UCSD-AML1 (cell line): ENCODE results near the gene DENND1C.

Experiments
- DNase-seq: peaks from one replicate; lab custom pipeline; 2025; ENCODE audit not compliant: unreplicated experiment; lab: John Stamatoyannopoulos, UW

DENND1C gene

DNA sequence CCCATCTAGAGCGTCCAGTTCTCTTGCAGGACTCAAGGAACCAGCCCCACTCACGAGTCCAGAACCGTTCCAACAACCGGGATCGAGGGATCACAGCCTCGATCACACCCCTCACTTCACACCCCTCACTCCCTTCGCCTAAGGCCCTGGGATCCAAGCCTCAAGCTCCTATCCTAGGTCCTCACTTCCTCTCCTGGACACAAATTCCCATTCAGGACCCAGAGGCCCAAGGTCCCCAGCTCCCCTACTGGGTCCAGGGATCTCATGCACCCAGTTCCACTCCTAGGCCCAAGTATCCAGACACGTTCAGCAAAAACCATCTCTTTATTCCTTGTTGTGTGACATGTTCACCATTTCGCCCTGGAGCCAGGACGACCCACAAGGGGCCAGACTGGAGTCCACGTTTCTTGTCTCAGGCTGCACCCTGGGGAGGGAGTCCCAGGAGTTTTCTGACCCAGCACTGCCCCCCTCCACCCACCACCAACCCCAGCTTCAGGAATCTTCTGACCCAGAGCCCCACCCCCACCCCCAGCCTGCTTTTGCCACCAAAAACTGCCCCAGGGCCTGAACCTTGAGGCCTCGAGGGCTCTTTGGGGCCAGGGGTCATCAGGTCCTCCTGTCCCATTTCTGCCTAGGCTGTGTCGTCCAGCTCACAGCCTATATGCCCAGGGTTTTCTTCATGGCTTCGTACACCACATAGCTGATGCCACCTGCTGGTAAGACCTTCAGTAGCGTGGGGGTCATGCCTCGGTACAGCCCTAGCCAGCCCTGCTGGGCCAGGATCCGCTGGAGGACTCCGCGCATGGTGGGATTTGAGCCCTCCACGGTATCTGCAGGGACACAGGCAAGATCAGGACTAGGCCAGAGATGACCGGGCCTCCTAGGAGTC, 55.6 kb downstream of the DENND1C start:
- peak; percentile 49 for DNase-seq

DNA sequence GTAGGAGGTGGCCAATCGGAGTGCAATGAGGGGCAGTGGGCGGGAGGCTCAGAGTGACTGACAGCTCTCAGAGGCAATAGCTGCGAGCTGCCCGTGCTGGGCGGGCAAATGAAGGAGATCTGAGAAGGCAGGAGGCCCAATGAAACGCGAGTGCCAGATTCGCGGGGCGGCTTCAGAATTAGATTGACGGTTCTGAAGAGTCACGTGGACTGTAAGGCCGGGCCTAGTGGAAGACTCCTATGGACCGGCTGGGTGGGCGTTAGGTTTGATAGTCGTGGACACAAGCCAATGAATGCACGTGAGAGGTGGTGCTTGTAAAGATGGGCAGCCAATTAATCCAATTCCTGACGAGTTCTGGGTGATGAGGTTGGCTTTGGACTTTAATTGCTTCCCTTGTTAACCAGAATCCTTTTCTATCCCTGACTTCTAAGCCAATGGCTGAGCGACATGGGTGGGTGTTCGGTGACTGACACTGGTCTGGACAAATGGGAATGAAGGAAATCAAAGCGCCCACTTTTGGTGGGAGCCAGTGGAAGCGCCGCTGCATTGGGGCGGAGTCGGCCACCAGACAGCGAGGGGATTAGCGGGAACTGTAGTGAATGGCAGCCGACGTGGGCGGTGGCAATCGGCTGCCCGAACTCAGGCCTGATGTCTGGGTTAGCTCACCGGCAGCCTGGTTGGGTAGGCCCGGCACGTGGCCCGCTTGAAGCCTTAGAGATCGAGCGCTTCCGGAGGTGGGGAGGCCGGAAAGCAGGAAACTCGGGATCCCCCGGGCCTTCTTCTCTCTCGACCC, 56.5 kb downstream of the DENND1C start:
- DNase-seq, result peak; percentile 99

DNA sequence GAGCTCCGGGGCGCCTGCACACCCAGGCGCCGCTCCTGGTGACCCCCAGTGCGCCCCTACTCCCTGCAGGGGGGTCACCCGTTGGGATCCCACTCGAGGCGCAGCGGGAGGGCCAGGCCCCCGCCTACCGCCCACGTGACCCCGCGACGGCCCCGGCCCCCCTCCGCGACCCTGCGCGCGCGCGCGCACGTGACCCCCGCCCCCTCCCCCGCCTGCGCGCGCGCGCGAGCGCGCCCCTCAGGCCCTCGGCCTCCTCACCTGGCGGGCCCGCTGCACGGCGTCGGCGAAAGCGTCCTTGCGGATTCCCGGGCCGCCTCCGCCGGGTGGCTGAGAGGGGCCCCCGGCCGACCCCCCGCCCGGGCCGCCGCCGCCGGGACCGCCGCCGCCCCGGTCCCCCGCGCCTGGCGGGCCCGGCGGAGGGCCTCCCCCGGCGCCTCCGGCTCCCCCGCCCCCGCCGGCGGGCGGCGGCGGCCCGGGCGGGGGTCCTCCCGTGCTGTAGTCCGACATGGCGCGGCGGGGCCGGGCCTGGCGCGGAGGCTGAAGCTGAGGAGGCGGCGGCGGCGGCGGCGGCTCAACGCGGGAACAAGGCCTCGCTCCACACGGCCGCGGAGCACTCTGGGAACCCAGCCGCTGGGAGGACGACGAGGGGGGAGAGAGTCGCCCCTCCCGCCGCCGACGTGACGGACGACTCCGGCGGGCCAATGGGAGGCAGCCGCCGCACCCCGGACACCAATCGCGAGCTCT, 57.2 kb downstream of the DENND1C start, which contains the start of gene KHSRP:
Gene KHSRP (minus strand): TSS at position 617 of the 744 bp plus-strand sequence. CDS start 110 bp downstream, at position 507.
- DNase-seq, result peak; percentile 36

DNA sequence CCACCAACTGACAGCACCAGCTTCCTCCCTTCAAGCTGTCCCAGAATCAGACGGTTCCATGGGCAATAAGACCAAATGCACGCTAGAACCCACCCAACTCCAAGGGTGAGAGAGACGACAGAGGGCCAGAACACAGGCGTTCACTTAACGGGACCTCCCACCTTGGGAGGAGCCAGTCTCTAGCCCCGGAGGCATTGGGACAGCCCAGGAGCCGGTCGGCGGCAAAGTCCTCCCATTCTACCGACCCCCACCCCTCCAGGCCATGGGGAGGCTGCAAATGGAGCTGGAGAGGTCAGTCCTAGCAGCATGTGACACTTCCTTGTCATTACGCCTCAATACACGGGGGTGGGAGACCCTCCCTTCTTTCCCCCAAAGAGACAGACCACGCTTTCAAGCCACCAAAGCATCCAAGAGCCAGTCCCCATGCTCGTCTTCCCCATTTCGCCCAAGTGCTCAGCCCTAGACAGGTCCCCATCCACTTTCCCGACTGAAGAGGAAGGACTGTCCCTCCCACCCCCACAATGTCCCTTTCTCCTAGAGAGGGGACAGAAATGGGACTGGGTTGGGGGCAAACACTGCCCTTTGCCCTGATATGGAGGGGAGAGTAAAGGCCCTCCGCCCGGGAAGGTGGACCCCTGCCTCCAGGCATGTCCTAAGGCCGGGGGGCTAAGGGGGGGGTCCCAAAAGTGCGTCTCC, 57.9 kb downstream of the DENND1C start:
- peak; percentile 45 for DNase-seq

DNA sequence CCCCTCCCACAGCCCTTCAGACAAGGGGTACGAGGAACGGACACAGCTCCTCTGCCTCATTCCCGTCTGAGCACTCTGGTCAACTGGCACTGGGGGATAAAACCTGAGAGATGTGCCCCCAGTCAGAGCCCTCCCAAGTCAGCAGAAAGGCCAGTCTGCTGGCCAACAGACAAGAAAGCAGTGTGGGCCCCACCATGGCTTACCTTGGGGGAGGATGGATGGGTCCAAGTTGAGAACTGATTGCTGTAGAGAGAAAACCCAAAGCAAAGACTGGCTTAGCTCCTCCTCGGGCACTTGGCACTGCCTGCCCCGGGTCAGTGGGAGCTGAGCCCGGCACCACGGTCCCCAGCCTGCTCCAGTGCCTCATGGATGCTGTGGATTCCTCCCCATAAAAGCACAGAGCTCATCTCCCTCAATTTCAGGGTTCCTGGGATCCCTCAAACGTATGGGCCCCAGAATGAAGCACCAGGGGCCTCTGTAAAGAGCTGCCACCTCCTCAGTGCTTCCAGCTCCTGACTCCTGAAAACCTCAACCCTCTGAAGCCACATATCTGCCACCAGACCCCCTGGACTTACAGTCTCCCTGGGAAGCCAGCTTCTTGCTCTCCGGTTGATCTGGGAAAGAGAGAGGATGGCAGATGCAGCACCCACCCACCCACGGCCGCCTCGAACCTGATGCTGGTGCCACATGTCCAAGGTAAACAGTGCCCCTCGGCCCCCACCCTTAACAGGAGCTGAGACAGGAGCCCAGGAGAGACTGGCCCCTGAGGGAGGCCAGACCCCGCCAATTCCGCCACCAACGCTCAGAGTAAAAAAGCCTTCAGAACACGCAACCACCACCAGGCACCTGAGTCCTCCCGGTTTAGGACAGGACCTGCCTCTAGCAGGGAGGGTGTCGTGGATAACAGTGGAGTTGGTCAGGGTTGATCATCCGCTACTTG, 60.2 kb downstream of the DENND1C start:
- DNase-seq, result no peak

DNA sequence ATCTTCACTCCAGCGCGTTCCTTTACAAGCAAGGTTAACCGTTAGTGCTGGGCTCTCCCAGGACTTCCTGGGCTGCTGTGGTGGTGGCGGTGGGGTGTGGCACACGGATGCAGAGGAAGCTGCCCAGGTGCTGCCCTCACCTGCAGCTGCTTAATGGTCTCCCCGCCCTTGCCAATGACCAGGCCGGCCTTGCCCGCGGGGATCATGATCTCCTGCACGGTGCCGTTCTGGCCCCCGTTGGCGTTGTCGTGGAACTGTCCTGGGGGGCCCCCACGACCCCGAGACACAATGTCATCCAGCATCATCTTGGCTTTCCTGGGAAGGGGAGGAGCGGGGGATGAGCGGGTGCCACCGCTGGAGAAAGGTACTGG, 63.0 kb downstream of the DENND1C start:
- no peak for DNase-seq

DNA sequence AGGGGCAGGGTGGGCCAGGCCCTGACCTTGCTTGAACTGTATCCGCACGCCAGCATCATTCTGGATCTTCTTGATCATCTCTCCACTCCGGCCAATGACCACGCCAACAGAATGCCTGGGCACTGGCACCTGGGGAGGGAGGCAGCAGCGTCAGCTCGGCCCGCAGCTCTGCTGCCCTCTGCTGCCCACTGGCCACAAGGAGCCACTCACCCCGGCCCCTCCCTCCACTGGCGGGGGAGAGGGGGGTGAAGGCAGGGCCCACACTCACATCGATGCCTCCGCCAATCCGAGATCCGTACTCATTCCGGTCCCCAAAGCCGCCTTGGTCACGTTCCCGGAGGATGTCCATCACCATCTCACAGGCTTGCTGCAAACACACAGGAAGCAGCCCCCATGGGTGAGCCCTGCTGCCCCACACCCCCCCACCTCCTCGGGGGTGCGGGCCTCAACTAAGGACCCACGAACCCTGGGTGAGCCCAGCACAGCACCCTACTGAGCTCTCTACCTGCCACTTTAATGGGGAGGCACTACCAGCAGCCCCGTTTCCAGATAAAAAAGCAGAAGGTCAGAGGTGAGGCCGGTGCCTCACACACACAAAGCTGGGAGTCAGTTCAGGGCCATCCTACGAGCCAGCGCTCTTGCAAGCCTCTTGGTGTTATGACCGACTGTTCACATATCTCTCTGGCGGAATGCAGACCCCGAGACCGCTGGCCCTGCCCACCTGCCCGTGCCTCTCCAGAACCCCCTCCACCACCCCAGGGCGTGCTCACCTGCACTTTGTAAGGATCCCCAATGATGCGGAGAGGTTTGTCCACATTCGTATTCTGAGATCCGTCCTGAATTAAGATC, 63.6 kb downstream of the DENND1C start:
- DNase-seq, result no peak
